EL (cell line): ENCODE measurements around the gene TBC1D10A.

ENCODE experiments used
- DNase-seq: peaks from one replicate; pipeline ENCODE4 v3.0.0-alpha.2; 2016

The TBC1D10A gene, protein sequence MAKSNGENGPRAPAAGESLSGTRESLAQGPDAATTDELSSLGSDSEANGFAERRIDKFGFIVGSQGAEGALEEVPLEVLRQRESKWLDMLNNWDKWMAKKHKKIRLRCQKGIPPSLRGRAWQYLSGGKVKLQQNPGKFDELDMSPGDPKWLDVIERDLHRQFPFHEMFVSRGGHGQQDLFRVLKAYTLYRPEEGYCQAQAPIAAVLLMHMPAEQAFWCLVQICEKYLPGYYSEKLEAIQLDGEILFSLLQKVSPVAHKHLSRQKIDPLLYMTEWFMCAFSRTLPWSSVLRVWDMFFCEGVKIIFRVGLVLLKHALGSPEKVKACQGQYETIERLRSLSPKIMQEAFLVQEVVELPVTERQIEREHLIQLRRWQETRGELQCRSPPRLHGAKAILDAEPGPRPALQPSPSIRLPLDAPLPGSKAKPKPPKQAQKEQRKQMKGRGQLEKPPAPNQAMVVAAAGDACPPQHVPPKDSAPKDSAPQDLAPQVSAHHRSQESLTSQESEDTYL

DNA sequence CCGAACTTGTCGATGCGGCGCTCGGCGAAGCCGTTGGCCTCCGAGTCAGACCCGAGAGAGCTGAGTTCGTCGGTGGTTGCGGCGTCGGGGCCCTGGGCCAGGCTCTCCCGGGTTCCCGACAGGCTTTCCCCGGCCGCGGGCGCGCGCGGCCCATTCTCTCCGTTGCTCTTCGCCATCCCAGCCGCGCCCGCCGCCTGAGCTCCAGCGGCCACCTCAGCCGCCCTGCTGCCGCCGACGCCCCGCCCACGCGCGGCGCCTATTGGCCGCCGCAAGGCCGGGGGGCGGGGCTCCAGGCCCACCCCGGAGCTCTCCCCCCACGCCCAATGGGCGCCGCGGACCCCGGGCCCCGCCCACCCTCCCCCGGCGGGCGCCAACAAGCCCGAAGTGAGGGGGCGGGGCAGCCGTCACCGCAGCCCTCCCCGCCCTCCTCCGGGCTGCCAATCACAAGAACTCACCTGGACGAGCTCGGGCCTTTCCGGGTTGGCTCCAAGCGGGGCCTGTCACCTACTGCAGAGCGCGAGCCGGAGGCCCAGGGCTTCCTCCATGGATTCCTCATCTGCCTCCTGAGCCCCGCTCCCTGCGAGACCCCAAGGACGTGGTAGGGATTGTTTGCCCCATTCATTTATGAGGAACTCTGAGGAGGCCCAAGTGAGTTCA lies at the start of gene TBC1D10A:
Gene TBC1D10A, minus strand, starts transcription at position 236 of the 657 bp plus-strand sequence. Its CDS starts 60 bp downstream, at position 176.
- peak; percentile 91 for DNase-seq

DNA sequence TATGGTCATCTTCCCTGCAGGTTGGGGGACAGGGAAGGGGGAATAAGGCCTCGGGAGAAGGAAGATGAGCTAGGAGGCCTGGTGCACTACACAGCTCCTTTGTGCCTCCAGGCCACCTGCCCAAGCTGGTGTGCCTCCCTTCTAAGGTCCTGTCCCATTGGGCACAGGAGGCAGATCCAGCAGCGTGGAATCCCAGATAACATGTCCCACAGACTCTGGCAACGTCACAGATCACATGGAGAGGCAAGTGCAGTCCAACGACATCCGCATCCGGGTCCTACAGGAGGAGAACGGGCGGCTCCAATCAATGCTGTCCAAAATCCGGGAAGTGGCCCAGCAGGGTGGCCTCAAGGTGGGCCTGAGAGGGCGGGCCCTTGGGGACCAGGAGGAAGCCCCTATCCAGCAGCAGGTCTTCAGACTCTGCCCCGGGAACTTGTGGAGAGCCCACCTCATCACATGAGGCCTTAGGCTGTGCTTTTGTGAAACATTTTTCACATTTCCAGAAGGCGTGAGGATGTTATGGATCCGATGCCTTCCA lies 48.6 kb upstream of the TBC1D10A start:
- no peak for DNase-seq

DNA sequence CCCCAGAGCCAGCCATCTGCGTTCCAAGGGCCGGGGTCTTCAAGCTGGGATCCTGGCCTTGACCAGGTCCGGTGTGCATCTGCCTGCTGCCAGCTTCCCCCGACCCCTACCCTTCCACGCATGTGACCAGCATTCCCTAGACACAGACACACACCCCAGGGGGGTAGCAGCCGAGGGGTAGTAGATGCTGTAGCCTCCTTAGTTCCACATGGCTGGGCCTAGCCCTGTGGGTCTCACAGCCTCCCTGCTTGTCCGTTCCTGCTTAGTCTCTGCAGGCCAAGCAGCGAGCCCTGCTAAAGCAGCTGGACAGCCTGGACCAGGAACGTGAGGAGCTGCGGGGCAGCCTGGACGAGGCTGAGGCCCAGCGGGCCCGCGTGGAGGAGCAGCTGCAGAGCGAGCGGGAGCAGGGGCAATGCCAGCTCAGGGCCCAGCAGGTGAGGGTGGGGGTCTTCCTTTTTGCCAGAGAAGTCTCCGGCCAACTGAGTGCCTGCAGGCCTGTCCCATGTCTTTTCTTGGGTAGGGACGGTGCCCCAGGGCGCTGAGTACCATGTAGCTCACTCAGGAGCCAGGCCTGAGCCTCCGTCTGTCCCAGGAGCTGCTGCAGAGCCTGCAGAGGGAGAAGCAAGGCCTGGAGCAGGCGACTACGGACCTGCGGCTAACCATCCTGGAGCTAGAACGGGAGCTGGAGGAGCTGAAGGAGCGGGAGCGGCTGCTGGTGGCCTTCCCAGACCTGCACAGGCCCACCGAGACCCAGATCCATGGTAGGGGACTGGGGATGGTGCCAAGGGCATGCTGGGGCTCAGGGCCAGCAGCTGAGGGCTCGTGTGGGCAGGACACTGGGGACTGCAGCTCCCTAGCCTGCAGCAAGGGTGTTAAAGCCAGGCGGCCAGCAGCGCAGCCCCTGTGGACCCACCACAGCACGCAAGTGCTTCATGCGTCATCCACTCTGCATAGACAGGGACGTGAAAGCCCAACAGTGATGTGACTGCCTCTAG lies 46.9 kb upstream of the TBC1D10A start:
- no peak for DNase-seq

GRCh38 chr22:30372915-30373314 lies 46.2 kb upstream of the TBC1D10A start:
- no peak for DNase-seq

DNA sequence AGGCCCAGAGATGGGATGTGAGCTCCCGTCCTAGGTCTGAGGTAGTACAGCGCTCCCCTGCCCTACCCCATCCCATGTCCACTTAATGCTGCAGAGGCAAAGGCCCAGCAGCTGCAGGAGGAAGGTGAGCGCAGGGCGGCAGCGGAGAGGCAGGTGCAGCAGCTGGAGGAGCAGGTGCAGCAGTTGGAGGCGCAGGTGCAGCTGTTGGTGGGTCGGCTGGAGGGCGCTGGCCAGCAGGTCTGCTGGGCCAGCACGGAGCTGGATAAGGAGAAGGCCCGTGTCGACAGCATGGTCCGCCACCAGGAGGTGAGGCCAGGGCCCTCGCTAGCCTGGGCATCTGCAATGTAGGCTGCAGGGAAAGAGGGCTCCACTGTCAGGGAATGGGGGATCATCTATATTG lies 45.2 kb upstream of the TBC1D10A start:
- no peak for DNase-seq

DNA sequence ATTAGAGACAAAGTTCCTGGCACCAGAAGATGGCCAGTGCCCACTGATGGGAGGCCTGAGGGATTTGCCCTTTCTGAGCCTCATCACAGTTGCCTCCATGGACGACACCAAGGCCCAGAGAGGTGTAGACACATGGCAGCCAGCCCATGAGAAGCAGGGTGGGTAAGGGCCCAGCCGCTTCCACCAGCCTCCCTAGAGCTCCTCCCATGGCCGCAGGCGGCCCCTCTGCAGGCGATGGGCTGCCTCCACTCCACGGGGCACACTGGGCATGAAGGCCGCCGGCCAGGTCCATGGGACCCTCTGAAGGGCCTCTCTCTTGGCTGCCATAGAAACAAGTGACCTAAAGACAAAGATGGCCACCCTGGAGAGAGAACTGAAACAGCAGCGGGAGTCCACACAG lies 44.6 kb upstream of the TBC1D10A start:
- DNase-seq: no peak

DNA sequence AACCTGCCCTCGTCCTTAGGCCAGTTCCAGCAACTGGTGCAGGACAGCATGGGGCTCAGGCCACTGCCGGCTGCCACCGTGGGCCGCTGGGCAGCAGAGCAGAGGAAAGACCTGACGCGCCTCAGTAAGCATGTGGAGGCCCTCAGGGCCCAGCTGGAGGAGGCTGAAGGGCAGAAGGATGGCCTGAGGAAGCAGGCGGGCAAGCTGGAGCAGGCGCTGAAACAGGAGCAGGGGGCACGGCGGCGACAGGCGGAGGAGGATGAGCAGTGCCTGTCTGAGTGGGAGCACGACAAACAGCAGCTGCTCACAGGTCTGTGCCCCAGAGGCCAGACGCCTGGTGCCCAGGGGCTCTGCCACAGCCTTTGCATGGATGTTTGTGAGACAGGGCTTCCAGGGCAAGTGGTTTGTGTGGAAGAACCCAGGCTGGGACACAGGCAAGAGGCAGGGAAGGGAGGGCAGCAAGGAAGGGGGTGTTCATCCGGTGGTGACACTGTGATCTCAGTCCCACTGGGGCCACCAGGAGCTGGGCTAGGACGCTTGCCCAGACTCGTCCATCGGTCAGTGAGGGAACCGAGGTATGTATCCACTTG lies 44.0 kb upstream of the TBC1D10A start:
- no peak for DNase-seq

DNA sequence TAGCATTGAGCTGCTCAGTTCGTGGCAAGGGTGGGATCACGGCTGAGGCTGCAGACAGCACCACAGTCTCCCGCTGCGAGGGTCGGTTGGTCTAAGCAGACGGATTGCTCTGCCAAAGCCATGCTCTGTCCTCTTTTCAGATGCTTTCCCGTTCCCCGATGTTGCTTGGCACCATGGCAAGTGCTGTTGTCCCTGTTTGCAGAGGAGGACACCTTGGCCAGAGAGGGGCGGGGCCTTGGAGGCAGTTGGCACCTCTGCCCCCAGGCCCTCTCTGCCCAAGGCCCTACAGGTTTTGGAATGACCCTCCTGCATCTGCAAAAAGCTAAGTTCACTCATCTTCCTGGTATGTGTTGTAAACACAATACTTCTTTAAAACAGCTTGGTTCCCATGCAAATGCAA lies 41.7 kb upstream of the TBC1D10A start:
- DNase-seq: no peak

DNA sequence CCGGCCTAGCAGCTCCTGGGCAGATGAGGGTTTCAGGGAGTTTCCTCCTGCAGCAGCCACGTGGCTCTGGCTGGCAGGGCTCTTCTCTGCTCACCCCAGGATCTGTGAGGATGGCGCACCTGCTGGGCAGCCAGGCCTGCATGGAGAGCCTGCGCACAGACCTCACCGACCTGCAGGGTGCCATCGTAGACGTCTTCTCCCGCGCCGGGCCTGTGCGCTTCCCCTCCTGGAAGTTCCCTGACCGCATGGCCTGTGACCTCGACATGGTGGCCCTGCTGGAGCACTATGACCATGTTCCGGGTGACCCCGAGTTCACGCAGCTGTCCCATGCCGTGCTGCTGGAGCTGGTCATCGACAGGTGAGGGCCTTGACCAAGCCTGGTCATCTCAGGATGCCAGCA lies 39.1 kb upstream of the TBC1D10A start:
- DNase-seq: no peak

- no peak for DNase-seq
These were observed 36.0 kb upstream of the TBC1D10A start for GRCh38 chr22:30362651-30363281.

DNA sequence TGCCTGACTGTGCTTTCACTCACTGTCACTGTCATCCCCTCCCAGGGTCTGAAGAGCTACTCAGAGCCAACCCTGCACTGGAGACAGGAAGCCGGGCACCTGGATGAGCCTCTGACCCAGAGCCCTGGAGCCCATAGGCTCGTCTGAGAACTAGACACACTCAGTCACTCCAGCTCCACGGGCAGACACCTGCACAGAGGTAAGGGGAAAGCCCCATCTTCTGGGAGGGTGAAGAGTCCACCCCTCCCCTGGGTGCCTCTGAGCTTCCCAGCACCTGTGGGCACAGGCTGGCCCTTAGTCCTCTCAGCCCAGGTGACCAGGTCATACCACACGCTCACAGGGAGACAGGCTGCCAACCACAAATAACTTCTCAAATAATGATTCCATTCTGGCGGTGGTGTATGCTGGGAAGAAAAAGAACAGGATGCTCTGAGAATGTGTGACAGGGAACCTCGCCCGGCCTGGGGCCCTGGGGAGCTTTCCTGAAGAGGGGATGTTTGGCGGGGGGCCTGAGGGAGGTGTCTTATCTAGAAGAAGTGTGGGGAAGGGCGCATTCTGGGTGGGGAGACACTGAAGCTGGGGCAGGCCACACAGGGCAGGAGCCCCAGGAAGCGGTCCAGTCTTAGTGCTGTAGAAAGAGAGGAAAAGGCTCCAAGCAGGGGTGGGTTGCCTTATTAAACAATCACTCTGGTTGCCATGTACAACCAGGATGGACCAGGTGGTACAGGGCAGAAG lies 35.3 kb upstream of the TBC1D10A start:
- no peak for DNase-seq

DNA sequence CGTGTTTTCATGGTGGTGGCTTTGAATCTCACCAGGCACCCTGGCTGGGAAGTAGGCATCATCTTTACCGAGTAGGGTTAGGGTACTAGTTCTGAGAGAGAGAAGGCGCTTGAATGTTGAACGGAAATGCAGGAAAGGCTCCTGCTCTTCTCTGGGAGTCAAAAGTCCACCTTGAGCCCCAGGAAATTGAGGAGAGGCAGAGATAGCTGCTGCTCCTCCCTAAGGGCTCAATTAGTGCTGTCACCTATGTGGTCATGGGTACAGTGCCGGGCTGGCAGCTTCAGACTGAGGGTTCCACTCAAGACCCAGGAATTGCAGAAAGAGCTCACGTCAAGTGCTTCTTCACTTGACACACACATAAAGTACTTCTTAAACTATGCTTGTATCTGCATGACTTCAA lies 31.8 kb upstream of the TBC1D10A start:
- no peak for DNase-seq

DNA sequence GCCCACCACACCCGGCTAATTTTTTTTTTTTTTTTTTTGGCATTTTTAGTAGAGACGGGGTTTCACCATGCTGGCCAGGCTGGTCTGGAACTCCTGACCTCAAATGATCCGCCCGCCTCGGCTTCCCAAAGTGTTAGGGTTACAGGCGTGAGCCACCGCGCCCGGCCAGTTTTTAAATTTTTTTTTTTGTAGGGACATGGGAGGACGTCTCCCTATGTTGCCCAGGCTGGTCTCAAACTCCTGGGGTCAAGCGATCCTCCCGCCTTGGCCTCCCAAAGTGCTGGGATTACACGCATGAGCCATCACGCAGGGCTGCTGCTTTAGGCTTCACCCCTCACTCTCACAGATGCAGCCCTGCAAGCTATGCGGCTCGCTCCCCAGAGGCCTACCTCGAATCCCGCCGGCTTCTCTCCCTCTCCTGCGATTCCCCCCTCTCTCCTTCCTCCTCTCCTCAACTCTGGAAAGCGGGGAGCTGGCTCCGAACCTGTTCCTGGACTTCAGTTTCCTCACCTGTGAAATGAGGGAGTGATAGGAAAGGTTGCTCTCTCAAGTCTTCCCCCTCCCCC lies 31.0 kb upstream of the TBC1D10A start:
- no peak for DNase-seq

GRCh38 chr22:30357236-30357570 lies 30.5 kb upstream of the TBC1D10A start:
- no peak for DNase-seq

GRCh38 chr22:30356449-30357235 lies 29.9 kb upstream of the TBC1D10A start, which contains the start of the genes CCDC157 and SF3A1:
Gene CCDC157 (plus strand): TSS chr22:30357007. CDS start chr22:30366001, 8,994 bp downstream.
Gene SF3A1 (minus strand): TSS chr22:30356894. CDS start chr22:30356792, 102 bp downstream.
- DNase-seq: peak; percentile 89

DNA sequence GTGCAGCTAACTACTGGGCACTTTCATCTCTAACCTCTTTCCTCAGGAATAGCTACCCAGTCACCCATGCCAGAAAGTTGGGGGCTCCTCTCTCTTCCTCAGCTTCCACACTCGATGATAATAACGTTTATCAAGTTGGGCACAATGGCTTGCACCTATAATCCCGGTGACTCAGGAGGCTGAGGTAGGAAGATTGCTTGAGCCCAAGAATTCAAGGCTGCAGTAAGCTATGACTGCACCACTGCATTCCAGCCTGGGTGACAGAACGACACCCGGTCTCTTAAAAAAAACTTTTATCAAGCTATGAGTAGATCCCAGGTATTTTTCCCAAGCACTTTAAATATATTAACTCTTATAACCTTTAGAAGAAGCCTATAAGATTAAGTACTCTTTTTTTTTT lies 27.9 kb upstream of the TBC1D10A start:
- DNase-seq: no peak

DNA sequence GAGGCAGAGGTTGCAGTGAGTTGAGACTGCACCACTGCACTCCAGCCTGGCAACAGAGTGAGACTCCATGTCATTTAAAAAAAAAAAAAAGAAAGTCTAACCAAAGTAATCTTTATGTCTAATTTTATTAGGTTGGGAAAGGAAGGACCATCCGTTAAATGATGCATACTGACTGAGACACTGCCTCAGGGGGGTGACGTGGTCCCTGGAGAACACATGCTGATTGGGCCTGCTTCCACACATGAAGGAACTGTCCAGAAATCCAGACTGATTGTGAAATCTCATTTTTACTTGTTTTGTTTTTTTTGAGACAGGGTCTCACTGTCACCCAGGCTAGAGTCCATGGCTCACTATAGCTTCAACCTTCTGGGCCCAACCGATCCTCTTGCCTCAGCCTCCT lies 24.5 kb upstream of the TBC1D10A start:
- DNase-seq: peak; percentile 60

GRCh38 chr22:30348809-30349208 lies 22.1 kb upstream of the TBC1D10A start:
- DNase-seq: no peak

- DNase-seq: no peak
These were observed 21.7 kb upstream of the TBC1D10A start for GRCh38 chr22:30348404-30348803.
